HUES6 (cell line): ENCODE results near the gene SIGLEC12.
A peak's percentile ranks its signal among the peaks of the same experiment; 100 is the strongest.
"Not testable (repeated sequence)": the region's sequence is repeated elsewhere in the genome, so short reads cannot be mapped to it uniquely, and the experiment has no call there.

Experiments
- H3K27ac ChIP-seq: 2 replicates; pipeline ENCODE4 v1.7.0; 2013; ENCODE audit warnings: low read depth, mild to moderate bottlenecking, low read length, inconsistent platforms
- H3K27me3 ChIP-seq: 2 replicates; pipeline ENCODE4 v1.6.1; 2013; ENCODE audit warnings: low read length; ENCODE audit not compliant: control insufficient read depth, insufficient read depth
- H3K36me3 ChIP-seq: 2 replicates; pipeline ENCODE4 v1.6.1; 2013; ENCODE audit warnings: low read length; ENCODE audit not compliant: control insufficient read depth, insufficient read depth
- H3K4me1 ChIP-seq: 2 replicates; pipeline ENCODE4 v1.6.1; 2013; ENCODE audit warnings: low read length; ENCODE audit not compliant: control insufficient read depth, insufficient read depth
- H3K4me3 ChIP-seq: 2 replicates; pipeline ENCODE4 v1.5.1; 2013; ENCODE audit warnings: low read depth, low read length
- H3K9ac ChIP-seq: one replicate; pipeline ENCODE4 v1.6.1; 2013; ENCODE audit warnings: mild to moderate bottlenecking, low read length
- H3K9me3 ChIP-seq: 2 replicates; pipeline ENCODE4 v1.6.1; 2013; ENCODE audit warnings: low read depth, low read length; ENCODE audit not compliant: control insufficient read depth, insufficient read depth

Gene SIGLEC12

DNA sequence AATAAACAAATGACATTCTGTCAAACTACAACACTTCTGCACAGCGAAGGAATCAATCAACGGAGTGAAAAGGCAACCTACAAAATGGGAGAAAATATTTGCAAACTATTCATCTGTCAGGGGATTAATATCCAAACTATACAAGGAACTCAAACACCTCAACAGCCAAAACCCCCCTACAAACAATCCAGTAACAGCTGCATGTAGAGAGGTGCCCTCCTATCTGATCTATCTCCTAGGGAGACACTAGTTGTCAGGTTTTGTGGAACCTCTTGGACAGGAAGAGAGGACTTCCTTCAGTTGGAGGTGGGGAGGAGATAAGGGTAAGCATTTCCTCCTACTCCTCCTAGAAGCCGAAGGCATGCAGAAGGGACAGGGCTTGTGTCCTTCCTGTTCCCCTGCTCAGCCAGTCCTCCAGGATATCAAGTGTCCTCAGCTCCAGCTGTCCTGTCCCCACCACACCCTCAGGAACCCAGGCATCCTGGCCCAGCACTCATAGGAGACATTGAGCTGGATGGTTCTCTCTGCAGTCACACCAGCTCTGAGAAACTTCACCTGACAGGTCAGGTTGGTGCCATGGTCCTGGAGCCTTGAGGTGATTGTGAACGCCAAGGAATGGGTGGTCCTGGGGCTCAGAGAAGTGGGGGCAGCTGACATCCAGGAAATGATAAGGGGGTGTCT lies 33.6 kb downstream of the SIGLEC12 start:
- H3K27me3 ChIP-seq, result peaks cover 66% of the 10 kb centered on the region
- H3K4me1 ChIP-seq, result no peaks in the 10 kb centered on the region
- H3K36me3 ChIP-seq, result no peaks in the 10 kb centered on the region
- no peak overlapping the region for H3K9ac ChIP-seq
- no peak overlapping the region for H3K4me3 ChIP-seq
- H3K9me3 ChIP-seq, result no peaks in the 10 kb centered on the region
- H3K27ac ChIP-seq, result no peak overlapping the region

DNA sequence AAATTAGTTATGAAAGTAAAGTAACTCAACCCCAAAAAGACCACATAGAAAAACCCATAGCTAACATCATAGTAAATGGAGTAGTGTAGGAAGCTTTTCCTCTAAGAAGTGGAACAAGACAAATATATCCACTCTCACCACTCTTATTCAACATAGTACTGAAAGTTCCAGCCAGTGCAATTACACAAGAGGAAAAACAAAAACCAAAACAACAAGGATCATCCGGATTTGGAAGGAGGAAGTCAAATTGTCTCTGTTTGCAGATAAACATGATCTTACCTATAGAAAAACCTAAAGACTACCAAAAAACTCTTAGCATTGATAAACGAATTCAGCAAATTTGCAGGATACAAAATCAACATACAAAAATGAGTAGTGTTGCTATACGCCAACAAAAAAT lies 34.9 kb downstream of the SIGLEC12 start:
- H3K36me3 ChIP-seq, result no peaks in the 10 kb centered on the region
- H3K27me3 ChIP-seq, result peaks cover 70% of the 10 kb centered on the region
- no peaks in the 10 kb centered on the region for H3K4me1 ChIP-seq
- H3K9ac ChIP-seq, result no peak overlapping the region
- H3K4me3 ChIP-seq, result no peak overlapping the region
- no peak overlapping the region for H3K27ac ChIP-seq
- no peaks in the 10 kb centered on the region for H3K9me3 ChIP-seq

DNA sequence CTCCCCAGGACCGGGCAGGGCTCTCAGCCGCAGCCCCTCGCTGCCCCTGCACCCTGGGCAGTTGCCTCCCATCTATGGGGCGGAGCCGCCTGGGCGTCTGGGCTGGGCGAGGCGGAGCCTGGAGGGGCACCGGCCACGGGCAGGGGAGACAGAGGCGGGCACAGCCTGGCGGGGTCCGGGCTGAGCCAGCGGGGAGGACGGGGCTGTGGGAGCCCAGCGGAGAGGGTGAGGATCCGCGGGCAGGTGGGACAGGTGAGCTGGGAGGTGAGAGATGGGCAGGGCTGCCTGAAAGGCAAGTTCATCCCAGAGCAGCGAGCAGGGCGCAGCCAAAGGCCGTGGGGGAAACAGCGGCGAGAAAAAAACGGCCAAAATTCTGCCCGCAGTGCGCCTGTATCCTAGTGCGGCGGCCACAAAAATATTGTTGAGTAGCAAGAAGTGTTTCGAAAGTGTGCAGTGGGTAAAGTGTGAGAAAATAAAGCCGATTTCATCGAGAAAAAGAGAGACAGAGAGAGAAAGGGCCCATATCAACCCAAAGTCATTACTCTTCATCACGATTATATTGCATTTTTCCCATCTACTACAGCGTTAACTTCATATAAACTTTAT lies 37.5 kb downstream of the SIGLEC12 start:
- H3K9ac ChIP-seq, H3K9me3 ChIP-seq, H3K36me3 ChIP-seq, H3K27ac ChIP-seq, H3K4me1 ChIP-seq: not testable (repeated sequence)
- Histone ChIP-seq H3K4me3 (peak overlapping the region; percentile 32), H3K27me3 (peaks cover 65% of the 10 kb centered on the region)

DNA sequence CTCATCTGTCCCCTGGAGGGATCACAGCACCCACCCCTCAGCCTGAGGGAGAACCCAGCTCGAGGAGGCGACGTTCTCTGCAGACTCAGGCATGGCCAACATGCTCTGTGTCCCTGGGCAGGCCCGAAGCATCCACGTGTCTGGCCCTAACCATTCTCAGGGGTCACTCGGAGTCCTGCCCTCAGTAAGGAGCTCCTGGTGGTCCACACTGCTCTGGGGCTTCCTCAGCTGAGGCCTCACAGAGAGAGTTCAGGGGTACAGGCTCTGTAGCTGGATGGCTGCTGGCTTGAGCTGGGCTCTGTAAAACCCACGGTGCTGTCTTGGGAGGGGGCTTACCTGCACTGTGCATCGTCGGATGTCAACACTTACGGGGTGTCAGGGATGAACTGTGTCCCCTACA lies 38.9 kb downstream of the SIGLEC12 start:
- Histone ChIP-seq H3K9me3 (no peaks in the 10 kb centered on the region), H3K4me3 (no peak overlapping the region), H3K27ac (no peak overlapping the region), H3K4me1 (no peaks in the 10 kb centered on the region), H3K36me3 (no peaks in the 10 kb centered on the region), H3K9ac (no peak overlapping the region), H3K27me3 (peaks cover 56% of the 10 kb centered on the region)

DNA sequence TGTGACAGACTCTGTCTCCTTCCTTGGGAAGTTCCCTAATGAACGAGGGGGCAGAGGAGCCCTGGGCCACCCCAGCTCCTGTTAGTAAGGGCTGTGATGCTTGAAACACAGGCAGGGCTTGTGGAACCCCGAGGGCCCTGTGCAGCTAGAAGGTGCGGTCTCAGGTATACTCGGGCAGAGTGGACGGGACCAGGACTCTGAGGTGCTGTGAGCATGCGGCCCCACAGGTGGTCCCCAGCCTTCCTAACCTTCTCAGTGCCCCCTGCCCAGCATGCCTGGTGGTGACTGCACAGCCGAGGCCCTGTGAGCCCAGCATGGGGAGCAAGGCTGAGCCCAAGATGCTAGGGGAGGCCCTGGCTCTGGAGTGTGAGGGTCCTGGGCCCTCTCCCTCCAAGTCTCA lies 39.3 kb downstream of the SIGLEC12 start:
- H3K4me1 ChIP-seq, result no peaks in the 10 kb centered on the region

DNA sequence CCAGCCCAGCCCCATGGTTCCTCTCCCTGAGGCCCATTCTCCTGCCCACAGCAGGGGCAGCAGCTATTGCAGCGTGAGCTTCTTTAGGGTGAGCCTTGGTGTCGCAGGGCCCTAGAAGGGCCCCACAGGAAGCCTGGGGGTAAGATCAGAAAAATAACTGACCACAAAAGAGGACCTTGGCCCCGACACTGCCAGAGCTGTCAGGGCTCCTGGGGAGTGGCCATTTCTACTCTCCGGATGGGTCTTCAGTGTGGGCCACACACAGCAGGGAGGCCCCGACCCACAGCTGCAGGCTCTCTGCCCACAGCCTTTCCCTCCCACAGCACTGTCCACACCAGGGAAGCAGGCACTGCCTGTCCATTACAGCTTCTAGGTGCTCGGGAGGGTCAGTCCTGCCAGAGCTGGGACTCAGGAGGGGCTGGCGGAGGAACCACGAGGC lies 39.9 kb downstream of the SIGLEC12 start:
- Histone ChIP-seq H3K4me1 (no peaks in the 10 kb centered on the region), H3K36me3 (no peaks in the 10 kb centered on the region), H3K9ac (no peak overlapping the region), H3K9me3 (no peaks in the 10 kb centered on the region), H3K27me3 (peaks cover 50% of the 10 kb centered on the region), H3K4me3 (no peak overlapping the region), H3K27ac (no peak overlapping the region)

More for the DNA sequence above, 39.3 kb downstream of the SIGLEC12 start:
- no peaks in the 10 kb centered on the region for H3K9me3 ChIP-seq
- H3K4me3 ChIP-seq, result no peak overlapping the region
- H3K36me3 ChIP-seq, result no peaks in the 10 kb centered on the region
- H3K9ac ChIP-seq, result no peak overlapping the region
- peaks cover 52% of the 10 kb centered on the region for H3K27me3 ChIP-seq
- no peak overlapping the region for H3K27ac ChIP-seq

DNA sequence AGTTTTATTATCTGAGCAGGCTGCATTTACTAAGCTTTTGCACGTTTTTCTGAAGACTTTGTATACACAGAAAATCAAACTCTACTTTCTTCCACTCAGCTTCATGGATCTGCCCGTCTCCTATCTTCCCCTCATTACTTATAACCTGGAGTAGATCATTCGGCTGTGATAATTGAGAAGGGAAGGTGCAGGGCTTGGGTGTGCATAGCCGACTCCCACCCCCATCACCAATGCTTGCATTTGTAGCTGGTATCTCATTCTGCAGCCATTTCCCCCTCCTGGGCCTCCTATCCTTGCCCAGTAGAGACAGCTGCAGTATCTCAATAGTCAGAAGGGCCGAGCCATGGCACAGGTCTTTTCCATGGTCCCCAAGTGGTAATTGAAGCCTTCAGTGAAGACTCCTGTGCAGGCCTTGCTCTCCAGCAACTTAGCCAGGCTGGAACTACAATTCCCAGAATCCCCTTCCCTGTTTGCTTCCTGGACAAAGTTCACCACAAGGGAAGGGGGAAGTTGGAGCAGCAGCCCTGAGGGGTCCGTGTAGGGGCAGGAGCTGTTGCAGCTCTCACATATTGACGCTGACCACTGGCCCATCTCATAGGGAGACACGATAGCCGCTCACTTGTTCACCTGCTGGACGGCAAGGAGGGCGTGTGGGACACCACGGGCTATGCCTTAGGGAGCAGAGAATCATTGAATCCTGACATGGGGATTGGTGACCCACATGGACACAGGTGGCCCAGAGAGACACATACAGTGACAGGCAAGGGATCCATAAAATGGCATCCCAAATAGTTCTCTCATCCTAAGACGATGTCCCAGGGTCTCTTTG lies 41.2 kb downstream of the SIGLEC12 start:
- H3K9ac ChIP-seq, result no peak overlapping the region
- no peaks in the 10 kb centered on the region for H3K36me3 ChIP-seq
- H3K27me3 ChIP-seq, result peaks cover 42% of the 10 kb centered on the region
- no peaks in the 10 kb centered on the region for H3K4me1 ChIP-seq
- H3K4me3 ChIP-seq, result peak overlapping the region; percentile 52
- H3K9me3 ChIP-seq, result no peaks in the 10 kb centered on the region
- H3K27ac ChIP-seq, result no peak overlapping the region

DNA sequence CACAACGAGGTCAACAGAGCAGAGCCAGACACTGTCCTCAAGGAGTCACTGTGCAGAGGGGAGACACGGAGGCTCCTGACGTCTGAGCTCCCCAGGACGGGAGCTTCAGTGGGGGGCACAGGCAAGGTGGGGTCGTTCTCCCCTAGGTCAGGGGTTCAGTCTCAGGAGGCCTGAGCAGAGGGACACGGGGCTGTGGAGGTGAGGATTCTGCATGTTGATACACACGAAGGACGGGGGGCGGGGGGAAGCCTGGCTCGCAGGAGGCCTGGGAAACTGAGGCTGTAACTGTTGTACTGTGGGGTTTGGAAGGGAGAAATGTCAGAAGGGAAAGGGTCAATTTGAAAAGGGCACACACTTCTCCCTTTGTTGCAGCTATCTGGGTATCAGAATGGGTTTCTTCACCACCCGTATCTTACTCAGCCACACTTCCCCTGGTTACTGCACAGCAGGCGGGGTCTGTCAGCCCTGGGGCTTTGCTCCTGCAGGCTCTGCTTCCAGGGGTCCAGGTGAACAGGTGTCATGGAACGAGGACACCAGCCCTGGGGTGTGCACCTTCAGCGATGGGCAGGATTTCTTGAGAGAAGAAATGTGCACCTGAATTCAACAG lies 42.6 kb downstream of the SIGLEC12 start:
- no peaks in the 10 kb centered on the region for H3K9me3 ChIP-seq
- no peaks in the 10 kb centered on the region for H3K4me1 ChIP-seq
- no peaks in the 10 kb centered on the region for H3K36me3 ChIP-seq
- no peak overlapping the region for H3K4me3 ChIP-seq
- no peak overlapping the region for H3K9ac ChIP-seq
- H3K27ac ChIP-seq, result no peak overlapping the region
- peaks cover 37% of the 10 kb centered on the region for H3K27me3 ChIP-seq

DNA sequence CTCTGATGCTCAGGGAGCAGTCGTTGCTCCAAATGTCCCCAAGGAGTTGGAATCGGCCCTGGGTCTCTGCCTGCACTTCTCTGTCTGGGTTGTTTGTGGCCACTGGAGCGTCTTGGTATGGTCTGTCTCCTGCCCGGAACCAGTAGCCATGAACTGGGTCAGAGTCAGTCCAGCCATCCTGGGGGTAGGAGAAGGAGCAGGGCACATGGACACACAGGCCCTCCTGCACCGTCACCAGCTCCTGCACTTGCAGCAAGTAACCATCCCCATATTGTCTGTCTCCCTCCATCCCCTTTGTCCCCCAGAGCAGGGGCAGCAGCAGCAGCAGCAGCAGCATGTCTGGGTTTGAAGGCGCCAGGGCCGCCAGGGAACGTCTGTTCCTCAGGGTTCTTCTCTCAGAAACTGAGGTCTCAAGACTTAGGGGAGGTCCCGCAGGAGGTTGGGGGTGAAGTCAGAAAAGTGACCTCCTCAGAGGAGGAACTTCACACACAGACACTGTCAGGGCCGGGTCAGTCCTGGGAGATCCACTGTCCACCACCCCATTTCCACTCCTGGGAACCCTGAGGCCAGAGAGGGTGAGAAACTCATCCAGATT lies 43.5 kb downstream of the SIGLEC12 start, which contains the start of gene SIGLEC8:
SIGLEC8 (minus strand) TSS at position 404 of the 595 bp plus-strand sequence; CDS start at position 337, 67 bp downstream.
- Histone ChIP-seq H3K27ac (no peak within 1 kb of the TSS), H3K27me3 (peaks cover 34% of the 10 kb centered on the region), H3K4me3 (no peak within 1 kb of the TSS), H3K9ac (no peak within 1 kb of the TSS), H3K9me3 (no peaks in the 10 kb centered on the region), H3K4me1 (no peaks in the 10 kb centered on the region), H3K36me3 (no peaks in the 10 kb centered on the region)

DNA sequence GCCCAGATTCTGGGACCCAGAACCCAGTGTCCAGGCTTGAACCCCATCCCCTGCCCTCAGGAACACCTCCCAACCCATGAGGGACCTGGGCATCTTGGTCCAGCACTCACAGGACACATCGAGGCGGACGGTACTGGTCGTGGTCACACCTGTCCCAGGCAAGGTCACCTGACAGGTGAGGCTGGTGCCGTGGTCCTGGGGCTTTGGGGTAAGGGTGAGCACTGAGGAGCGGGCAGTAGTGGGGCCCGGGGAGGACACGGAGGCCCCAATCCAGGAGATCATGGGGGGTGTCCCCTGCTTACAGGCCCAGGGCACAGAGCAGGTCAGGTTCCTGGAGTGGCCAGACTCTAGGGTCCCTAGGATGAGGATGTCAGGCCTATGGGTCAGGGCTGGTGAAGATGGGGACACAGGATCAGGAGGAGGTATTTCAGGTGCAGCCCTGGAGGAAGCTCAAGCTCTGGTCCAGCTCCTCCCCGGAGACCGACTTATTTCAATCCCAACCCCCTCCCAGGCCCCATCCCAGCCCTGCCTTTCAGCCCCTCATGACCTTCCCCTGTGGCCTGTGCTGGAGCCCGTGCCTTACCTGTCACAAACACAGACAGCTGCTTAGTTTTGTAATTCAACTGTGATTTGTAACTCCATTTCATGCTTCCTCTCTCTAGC lies 44.1 kb downstream of the SIGLEC12 start:
- Histone ChIP-seq H3K9ac (no peak overlapping the region), H3K4me1 (no peaks in the 10 kb centered on the region), H3K27ac (no peak overlapping the region), H3K4me3 (no peak overlapping the region), H3K27me3 (peaks cover 27% of the 10 kb centered on the region), H3K9me3 (no peaks in the 10 kb centered on the region), H3K36me3 (no peaks in the 10 kb centered on the region)
